Uterus (tissue), 4 donors: ENCODE measurements around the gene WWOX. TPM values are rescaled to one million over a fixed set of nuclear protein-coding genes. Genes with fewer than 3 reads are reported as not detected.

Source experiments
- DNase-seq, 2 donors: peaks; one replicate each; pipeline ENCODE4 v3.0.0-alpha.2; 2019 to 2020
- H3K27ac ChIP-seq, 2 donors: fragments of 200-600 bp; sonication (generic); 1 replicate in 1 of 2; 2 replicates in 1 of 2; pipeline ENCODE4 v1.5.1; 2016 to 2018
- H3K27me3 ChIP-seq, 2 donors: fragments of 200-600 bp; sonication (generic); one replicate each; pipeline ENCODE4 v1.5.1; 2018 to 2019; ENCODE audit warnings: control low read depth in 1 of 2
- H3K36me3 ChIP-seq, 2 donors: fragments of 200-600 bp; sonication (generic); one replicate each; pipeline ENCODE4 v1.5.1; 2019; ENCODE audit warnings: control low read depth in 1 of 2
- H3K4me1 ChIP-seq, 2 donors: fragments of 200-600 bp; sonication (generic); one replicate each; pipeline ENCODE4 v1.5.1; 2018 to 2019; ENCODE audit warnings: control low read depth in 1 of 2
- H3K4me3 ChIP-seq, 2 donors: fragments of 200-600 bp; sonication (generic); 1 replicate in 1 of 2; 2 replicates in 1 of 2; pipeline ENCODE4 v1.5.1; 2018 to 2019; ENCODE audit warnings: mild to moderate bottlenecking in 1 of 2
- H3K9me3 ChIP-seq, 2 donors: fragments of 200-600 bp; sonication (generic); one replicate each; pipeline ENCODE4 v1.5.1; 2019; ENCODE audit warnings: control low read depth in 1 of 2
- POLR2A ChIP-seq, 2 donors: fragments of 450-650 bp; IDR thresholded peaks; one replicate each; pipeline ENCODE4 v1.6.1; 2016; ENCODE audit warnings: antibody characterized with exemption in 2 of 2, mild to moderate bottlenecking in 1 of 2, moderate library complexity in 1 of 2
- intact Hi-C: fragments of 100-400 bp; cut with DNase I; formaldehyde crosslinking; loops from one replicate; pipeline ENCODE4 v1.15.1; 2023; ENCODE audit warnings: low total_unique reads
- total RNA-seq, 4 donors: library from RNA; depleted of rRNA in 3 of 4; stranded (reverse); fragments of >200 nt in 3 of 4; gene quantifications; one replicate each; pipeline versions ENCODE4 v1.1.0 to v1.2.4, GENCODE V29; 2014 to 2023
- TF ChIP-seq, protein P1 (sequence below), 4 experiments: fragments of 200-600 bp in 2 of 4; fragments of 450-650 bp in 2 of 4; sonication (generic) in 2 of 4; IDR thresholded peaks; one replicate each; pipeline ENCODE4 v1.5.1; 2016 to 2019; ENCODE audit warnings: antibody characterized with exemption in 4 of 4, mild to moderate bottlenecking in 2 of 4, moderate library complexity in 1 of 4
- donor health status: DM: yes; HTN: yes; CAD: no.

The WWOX gene
- total RNA-seq, 4 donors from 2014 or later: 34.1 to 99.9 (median 55.8) TPM

GRCh38 chr16:78421181-78421708 is 321.8 kb downstream of the WWOX start:
- H3K27me3 ChIP-seq: no peaks in the 10 kb centered on the region
- H3K4me3 ChIP-seq: no peak overlapping the region
- H3K9me3 ChIP-seq: no peaks in the 10 kb centered on the region
- H3K4me1 ChIP-seq: no peaks in the 10 kb centered on the region
- no peak overlapping the region for H3K27ac ChIP-seq
- no peak for DNase-seq
- H3K36me3 ChIP-seq: no peaks in the 10 kb centered on the region
- no peak for TF ChIP-seq POLR2A (IDR thresholded peaks at IDR 0.05)
- TF ChIP-seq, protein P1, sequence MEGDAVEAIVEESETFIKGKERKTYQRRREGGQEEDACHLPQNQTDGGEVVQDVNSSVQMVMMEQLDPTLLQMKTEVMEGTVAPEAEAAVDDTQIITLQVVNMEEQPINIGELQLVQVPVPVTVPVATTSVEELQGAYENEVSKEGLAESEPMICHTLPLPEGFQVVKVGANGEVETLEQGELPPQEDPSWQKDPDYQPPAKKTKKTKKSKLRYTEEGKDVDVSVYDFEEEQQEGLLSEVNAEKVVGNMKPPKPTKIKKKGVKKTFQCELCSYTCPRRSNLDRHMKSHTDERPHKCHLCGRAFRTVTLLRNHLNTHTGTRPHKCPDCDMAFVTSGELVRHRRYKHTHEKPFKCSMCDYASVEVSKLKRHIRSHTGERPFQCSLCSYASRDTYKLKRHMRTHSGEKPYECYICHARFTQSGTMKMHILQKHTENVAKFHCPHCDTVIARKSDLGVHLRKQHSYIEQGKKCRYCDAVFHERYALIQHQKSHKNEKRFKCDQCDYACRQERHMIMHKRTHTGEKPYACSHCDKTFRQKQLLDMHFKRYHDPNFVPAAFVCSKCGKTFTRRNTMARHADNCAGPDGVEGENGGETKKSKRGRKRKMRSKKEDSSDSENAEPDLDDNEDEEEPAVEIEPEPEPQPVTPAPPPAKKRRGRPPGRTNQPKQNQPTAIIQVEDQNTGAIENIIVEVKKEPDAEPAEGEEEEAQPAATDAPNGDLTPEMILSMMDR (IDR thresholded peaks at IDR 0.05): no peak
- intact Hi-C loops: no loop called here

GRCh38 chr16:78425281-78425680 is 325.8 kb downstream of the WWOX start:
- no peak for DNase-seq
- intact Hi-C loops: no loop called here

GRCh38 chr16:78425891-78426510 is 326.5 kb downstream of the WWOX start:
- intact Hi-C loops: no loop called here
- no peaks in the 10 kb centered on the region for H3K4me1 ChIP-seq
- TF ChIP-seq, protein P1 (IDR thresholded peaks at IDR 0.05): no peak
- TF ChIP-seq POLR2A (IDR thresholded peaks at IDR 0.05): no peak
- H3K9me3 ChIP-seq: no peaks in the 10 kb centered on the region
- H3K4me3 ChIP-seq: no peak overlapping the region
- H3K27me3 ChIP-seq: no peaks in the 10 kb centered on the region
- H3K36me3 ChIP-seq: no peaks in the 10 kb centered on the region
- H3K27ac ChIP-seq: no peak overlapping the region
- no peak for DNase-seq

More at GRCh38 chr16:78425281-78425680, 325.8 kb downstream of the WWOX start:
- no peak for TF ChIP-seq POLR2A (IDR thresholded peaks at IDR 0.05)
- TF ChIP-seq, protein P1 (IDR thresholded peaks at IDR 0.05): no peak
- no peak overlapping the region for H3K27ac ChIP-seq
- no peaks in the 10 kb centered on the region for H3K36me3 ChIP-seq
- H3K27me3 ChIP-seq: no peaks in the 10 kb centered on the region
- H3K4me1 ChIP-seq: no peaks in the 10 kb centered on the region
- H3K9me3 ChIP-seq: no peaks in the 10 kb centered on the region
- no peak overlapping the region for H3K4me3 ChIP-seq

DNA sequence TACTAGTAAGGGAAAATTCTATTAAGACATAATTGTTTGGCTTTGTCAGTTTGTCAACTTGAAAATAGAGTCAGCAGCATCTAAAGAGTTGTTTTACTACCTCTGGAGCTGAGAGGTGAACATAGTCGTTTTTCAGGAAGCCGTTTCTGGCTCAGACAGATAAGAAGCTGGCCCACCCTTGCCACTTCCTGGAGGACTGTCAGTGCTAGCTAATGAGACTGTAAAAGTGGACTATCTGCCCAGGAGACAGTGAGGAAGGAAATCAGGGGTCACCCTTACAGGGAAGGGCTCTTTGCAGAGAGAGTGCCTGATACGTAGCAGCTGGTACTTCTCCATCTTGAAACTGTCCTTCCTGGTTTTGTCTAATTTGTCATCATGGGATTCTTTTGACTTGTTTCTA is 328.7 kb downstream of the WWOX start:
- no peaks in the 10 kb centered on the region for H3K9me3 ChIP-seq
- H3K27me3 ChIP-seq: no peaks in the 10 kb centered on the region
- no peak overlapping the region for H3K4me3 ChIP-seq
- DNase-seq: no peak
- no peaks in the 10 kb centered on the region for H3K4me1 ChIP-seq
- intact Hi-C loops: no loop called here
- no peaks in the 10 kb centered on the region for H3K36me3 ChIP-seq
- TF ChIP-seq, protein P1 (IDR thresholded peaks at IDR 0.05): no peak
- TF ChIP-seq POLR2A (IDR thresholded peaks at IDR 0.05): no peak
- no peak overlapping the region for H3K27ac ChIP-seq

DNA sequence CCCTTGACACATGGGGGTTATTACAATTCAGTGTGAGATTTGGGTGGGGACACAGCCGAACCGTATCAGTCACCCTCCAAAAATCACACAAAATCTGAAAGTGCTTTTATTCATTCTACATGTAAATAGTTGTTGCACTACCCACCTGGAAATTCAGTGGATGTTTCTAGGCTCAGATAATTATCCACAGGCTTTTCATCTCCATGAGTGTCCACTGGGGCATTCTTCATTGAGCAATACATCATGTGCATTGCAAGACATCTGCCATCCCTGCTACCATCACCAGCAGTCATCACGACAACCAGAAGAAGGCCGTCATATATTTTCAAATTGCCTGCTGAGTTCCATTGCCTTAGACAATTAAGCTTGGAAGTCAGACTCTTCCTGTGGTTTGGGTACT is 330.8 kb downstream of the WWOX start:
- H3K27ac ChIP-seq: no peak overlapping the region
- H3K27me3 ChIP-seq: no peaks in the 10 kb centered on the region
- no peak for DNase-seq
- no peaks in the 10 kb centered on the region for H3K9me3 ChIP-seq
- intact Hi-C loops: no loop called here
- TF ChIP-seq, protein P1 (IDR thresholded peaks at IDR 0.05): no peak
- no peak for TF ChIP-seq POLR2A (IDR thresholded peaks at IDR 0.05)
- no peaks in the 10 kb centered on the region for H3K36me3 ChIP-seq
- H3K4me3 ChIP-seq: no peak overlapping the region
- H3K4me1 ChIP-seq: no peaks in the 10 kb centered on the region
